ENCODE results near the gene ABRACL. TPM values are rescaled to one million over a fixed set of nuclear protein-coding genes. Genes with fewer than 3 reads are reported as not detected.

The ABRACL gene
- total RNA-seq, 1 donor from 2014 or later: 66.9 TPM

GRCh38 chr6:139079018-139079417 lies 50.5 kb downstream of the ABRACL start:
- no peak for TF ChIP-seq CTCF (conservative IDR thresholded peaks at IDR 0.05)
- Mint-ChIP-seq H3K4me3 (no peak overlapping the region), H3K27ac (ENCODE audit: unreplicated experiment) (no peak overlapping the region), H3K36me3 (ENCODE audit: low read depth) (no peaks in the 10 kb centered on the region), H3K27me3 (ENCODE audit: low read depth) (no peaks in the 10 kb centered on the region), H3K4me1 (peaks cover 8% of the 10 kb centered on the region), H3K9me3 (no peaks in the 10 kb centered on the region)
- no peak for DNase-seq (ENCODE audit: low read depth, low spot score)

GRCh38 chr6:139080255-139080920 lies 51.8 kb downstream of the ABRACL start:
- H3K27me3 Mint-ChIP-seq (ENCODE audit: low read depth): no peaks in the 10 kb centered on the region
- peaks cover 8% of the 10 kb centered on the region for H3K4me1 Mint-ChIP-seq
- no peaks in the 10 kb centered on the region for H3K9me3 Mint-ChIP-seq
- H3K27ac Mint-ChIP-seq (ENCODE audit: unreplicated experiment): no peak overlapping the region
- H3K36me3 Mint-ChIP-seq (ENCODE audit: low read depth): no peaks in the 10 kb centered on the region
- no peak for TF ChIP-seq CTCF (conservative IDR thresholded peaks at IDR 0.05)
- DNase-seq (ENCODE audit: low read depth, low spot score): no peak
- H3K4me3 Mint-ChIP-seq: no peak overlapping the region

GRCh38 chr6:139081471-139081870 lies 52.9 kb downstream of the ABRACL start:
- Mint-ChIP-seq H3K27ac (ENCODE audit: unreplicated experiment) (no peak overlapping the region), H3K36me3 (ENCODE audit: low read depth) (no peaks in the 10 kb centered on the region), H3K4me1 (peaks cover 8% of the 10 kb centered on the region), H3K27me3 (ENCODE audit: low read depth) (no peaks in the 10 kb centered on the region), H3K9me3 (peaks cover 4% of the 10 kb centered on the region), H3K4me3 (no peak overlapping the region)
- DNase-seq (ENCODE audit: low read depth, low spot score): no peak
- TF ChIP-seq CTCF (conservative IDR thresholded peaks at IDR 0.05): no peak

GRCh38 chr6:139082370-139082769 lies 53.8 kb downstream of the ABRACL start:
- Mint-ChIP-seq H3K9me3 (peaks cover 4% of the 10 kb centered on the region), H3K27me3 (ENCODE audit: low read depth) (no peaks in the 10 kb centered on the region), H3K4me1 (peaks cover 8% of the 10 kb centered on the region), H3K36me3 (ENCODE audit: low read depth) (no peaks in the 10 kb centered on the region), H3K27ac (ENCODE audit: unreplicated experiment) (no peak overlapping the region), H3K4me3 (no peak overlapping the region)
- TF ChIP-seq CTCF (conservative IDR thresholded peaks at IDR 0.05): no peak
- no peak for DNase-seq (ENCODE audit: low read depth, low spot score)

GRCh38 chr6:139091826-139092225 lies 63.3 kb downstream of the ABRACL start:
- Mint-ChIP-seq H3K36me3 (ENCODE audit: low read depth) (peaks cover 2% of the 10 kb centered on the region), H3K27me3 (ENCODE audit: low read depth) (no peaks in the 10 kb centered on the region), H3K4me1 (no peaks in the 10 kb centered on the region), H3K9me3 (peaks cover 8% of the 10 kb centered on the region), H3K4me3 (no peak overlapping the region), H3K27ac (ENCODE audit: unreplicated experiment) (no peak overlapping the region)
- no peak for DNase-seq (ENCODE audit: low read depth, low spot score)
- no peak for TF ChIP-seq CTCF (conservative IDR thresholded peaks at IDR 0.05)

Other genes starting within 250 kb of the ABRACL start
- gene ECT2L, start 232.7 kb upstream of the ABRACL start, total RNA-seq: not detected in 2 replicates
- gene REPS1, start 40.5 kb upstream of the ABRACL start, total RNA-seq: 56.5 and 61.1 TPM in 2 replicates
- gene HECA, start 106.3 kb downstream of the ABRACL start, total RNA-seq: 8.6 and 9.3 TPM in 2 replicates